ENCODE results near the gene RAD9A. TPM values are rescaled to one million over a fixed set of nuclear protein-coding genes. Genes with fewer than 3 reads are reported as not detected.
A peak's percentile ranks its signal among the peaks of the same experiment; 100 is the strongest.

Gene RAD9A
- total RNA-seq, 4 donors from 2014 or later = 5.5 to 18.0 (median 10.4) TPM

DNA sequence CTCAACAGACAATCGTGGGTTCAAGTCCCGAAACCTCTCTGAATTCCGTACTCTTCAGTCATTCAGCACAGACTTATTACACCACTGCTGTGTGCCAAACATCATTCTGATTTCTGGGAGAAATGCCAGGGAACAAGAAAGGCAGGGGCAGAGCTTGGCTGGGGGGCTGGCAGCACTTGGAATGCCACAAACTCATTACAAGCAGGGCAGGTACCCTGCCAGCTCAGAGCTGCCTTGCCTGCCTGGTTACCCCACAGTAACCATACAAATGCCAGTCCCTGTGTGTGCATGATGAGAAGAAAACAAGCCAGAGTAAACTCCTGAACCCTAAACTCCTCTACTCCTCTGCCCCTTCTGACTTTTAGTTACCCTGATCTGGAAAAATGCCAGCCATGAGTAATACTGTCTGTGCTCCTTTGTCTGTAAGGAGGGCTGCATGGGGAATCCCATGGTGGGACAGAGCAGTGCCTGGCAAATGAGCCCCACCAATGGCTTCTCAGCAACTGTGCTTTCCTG is 6.9 kb upstream of the RAD9A start:
- peak; percentile 52 for ATAC-seq (ENCODE audit: low FRiP score)
- DNase-seq (ENCODE audit: low spot score) = no peak
- TF ChIP-seq, protein P1, sequence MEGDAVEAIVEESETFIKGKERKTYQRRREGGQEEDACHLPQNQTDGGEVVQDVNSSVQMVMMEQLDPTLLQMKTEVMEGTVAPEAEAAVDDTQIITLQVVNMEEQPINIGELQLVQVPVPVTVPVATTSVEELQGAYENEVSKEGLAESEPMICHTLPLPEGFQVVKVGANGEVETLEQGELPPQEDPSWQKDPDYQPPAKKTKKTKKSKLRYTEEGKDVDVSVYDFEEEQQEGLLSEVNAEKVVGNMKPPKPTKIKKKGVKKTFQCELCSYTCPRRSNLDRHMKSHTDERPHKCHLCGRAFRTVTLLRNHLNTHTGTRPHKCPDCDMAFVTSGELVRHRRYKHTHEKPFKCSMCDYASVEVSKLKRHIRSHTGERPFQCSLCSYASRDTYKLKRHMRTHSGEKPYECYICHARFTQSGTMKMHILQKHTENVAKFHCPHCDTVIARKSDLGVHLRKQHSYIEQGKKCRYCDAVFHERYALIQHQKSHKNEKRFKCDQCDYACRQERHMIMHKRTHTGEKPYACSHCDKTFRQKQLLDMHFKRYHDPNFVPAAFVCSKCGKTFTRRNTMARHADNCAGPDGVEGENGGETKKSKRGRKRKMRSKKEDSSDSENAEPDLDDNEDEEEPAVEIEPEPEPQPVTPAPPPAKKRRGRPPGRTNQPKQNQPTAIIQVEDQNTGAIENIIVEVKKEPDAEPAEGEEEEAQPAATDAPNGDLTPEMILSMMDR (IDR thresholded peaks at IDR 0.05) = no peak

DNA sequence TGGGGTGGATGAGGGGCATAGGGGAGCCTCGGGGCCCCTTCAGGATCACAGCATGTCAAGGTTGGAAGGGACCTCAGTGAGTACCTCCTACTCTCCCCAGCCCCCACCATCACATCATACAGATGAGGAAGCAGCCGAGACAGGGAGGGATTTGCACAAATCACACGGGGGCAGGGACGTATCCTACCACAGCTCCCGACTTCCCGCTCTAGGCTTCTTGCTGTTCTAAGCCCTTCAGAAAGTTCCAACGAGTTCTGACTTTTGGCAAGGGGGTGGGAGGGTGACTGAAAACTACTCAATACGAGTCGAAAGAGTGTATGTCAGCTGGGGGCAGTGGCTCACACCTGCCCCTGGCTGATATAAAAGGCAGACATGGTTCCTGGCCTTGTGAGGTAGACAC is 4.7 kb upstream of the RAD9A start:
- TF ChIP-seq, protein P1 (IDR thresholded peaks at IDR 0.05) = no peak
- no peak for DNase-seq (ENCODE audit: low spot score)
- ATAC-seq (ENCODE audit: low FRiP score) = no peak

DNA sequence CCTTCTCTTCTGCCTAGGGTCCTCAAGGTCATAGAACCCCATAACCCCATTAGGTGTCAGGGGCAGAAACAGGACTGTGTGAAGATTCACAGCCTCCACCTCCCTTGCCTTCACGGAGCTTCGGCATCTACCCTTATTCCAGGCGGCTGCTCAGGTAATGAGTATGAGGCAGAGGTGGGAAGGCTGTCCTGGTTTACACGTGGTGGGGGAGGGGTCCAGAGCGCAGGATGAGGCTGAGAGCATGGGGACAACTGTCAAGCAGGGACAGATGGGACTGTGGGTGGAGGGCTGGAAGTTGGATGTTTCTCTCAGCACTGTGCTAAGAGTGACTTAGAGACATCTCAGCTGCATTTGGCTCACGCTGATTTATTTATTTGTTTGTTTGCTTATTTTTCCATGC is 4.3 kb upstream of the RAD9A start:
- ATAC-seq (ENCODE audit: low FRiP score) (no peak), DNase-seq (ENCODE audit: low spot score) (no peak)
- TF ChIP-seq, protein P1 (IDR thresholded peaks at IDR 0.05) = no peak

DNA sequence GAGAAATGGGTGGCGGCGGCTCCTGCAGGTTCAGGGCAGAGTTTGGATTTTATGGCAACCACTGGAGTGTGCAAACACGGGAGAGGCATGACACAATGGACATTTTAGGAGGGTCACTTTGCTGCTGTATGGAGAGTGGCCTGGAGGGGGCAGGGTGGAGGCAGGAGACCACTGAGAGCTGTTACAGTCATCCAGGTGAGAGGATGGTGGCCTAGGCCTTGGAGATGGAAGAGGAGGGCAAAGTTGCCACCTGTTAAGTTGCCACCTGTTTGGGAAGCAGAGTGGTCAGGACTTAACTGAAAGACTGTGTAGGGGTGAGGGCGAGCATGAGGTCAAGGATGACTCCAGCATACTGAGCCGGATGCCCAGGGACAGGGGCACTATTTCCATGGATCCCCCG is 2.3 kb upstream of the RAD9A start:
- ATAC-seq (ENCODE audit: low FRiP score) = no peak
- no peak for DNase-seq (ENCODE audit: low spot score)
- TF ChIP-seq, protein P1 (IDR thresholded peaks at IDR 0.05) = no peak

DNA sequence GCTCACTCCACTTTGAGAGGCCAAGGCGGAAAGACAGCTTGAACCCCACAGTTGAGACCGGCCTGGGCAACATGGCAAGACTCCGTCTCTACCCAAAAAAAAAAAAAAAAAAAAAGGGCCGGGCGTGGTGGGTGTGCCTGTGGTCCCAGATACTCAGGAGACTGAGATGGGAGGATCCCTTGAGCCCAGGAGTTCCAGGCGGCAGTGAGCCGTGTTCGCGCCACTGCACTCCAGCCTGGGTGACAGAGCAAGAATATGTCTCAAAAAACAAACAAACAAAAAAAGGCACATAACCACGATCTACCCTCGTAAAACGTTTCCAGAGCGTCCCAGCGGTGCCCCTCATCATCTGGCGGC is 861 bp upstream of the RAD9A start:
- TF ChIP-seq, protein P1 (IDR thresholded peaks at IDR 0.05) = no peak
- ATAC-seq (ENCODE audit: low FRiP score) = no peak
- DNase-seq (ENCODE audit: low spot score) = no peak

DNA sequence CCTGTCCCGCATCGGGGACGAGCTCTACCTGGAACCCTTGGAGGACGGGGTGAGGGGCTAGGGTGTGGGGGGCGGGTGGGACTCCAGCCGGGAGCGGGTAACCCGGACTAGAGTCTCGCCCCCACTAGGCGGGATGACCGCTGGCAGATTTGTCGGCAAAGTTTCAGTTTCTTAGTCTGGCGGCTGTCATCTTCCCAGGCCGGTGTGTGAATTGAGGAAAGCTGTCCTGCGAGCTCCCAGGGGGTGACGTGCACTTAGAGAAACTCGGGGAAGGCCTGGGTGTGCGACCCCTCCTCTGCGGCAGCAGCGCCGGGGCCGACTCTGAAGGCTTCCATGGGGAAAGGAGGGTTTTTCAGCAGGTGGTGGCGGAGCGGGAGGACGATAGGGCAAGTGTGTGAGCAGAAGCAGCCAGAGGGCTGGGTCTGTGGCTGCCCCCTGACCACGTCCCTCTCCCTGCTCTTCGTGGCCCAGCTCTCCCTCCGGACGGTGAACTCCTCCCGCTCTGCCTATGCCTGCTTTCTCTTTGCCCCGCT is 463 bp downstream of the RAD9A start:
- ATAC-seq (ENCODE audit: low FRiP score) (peak; percentile 4), DNase-seq (ENCODE audit: low spot score) (no peak)
- TF ChIP-seq, protein P1 (IDR thresholded peaks at IDR 0.05) = no peak

DNA sequence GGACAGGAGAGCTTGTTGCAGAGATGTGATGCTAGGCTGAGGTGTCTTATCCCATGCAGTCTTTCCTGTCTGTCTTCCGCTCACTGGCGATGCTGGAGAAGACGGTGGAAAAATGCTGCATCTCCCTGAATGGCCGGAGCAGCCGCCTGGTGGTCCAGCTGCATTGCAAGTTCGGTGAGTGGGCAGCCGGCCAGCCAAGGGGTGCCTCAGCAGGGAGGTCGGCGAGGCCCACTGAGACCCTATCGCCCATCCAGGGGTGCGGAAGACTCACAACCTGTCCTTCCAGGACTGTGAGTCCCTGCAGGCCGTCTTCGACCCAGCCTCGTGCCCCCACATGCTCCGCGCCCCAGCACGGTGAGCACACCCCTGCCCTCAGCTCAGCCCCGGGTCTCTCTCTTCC is 1.7 kb downstream of the RAD9A start:
- TF ChIP-seq, protein P1 (IDR thresholded peaks at IDR 0.05) = no peak
- ATAC-seq (ENCODE audit: low FRiP score) (no peak), DNase-seq (ENCODE audit: low spot score) (no peak)

Measured in omental fat pad (tissue), 4 donors.